ENCODE data around the gene MRPS12.
"Not testable (repeated sequence)": the region's sequence is repeated elsewhere in the genome, so short reads cannot be mapped to it uniquely, and the experiment has no call there.

MRPS12 gene

DNA sequence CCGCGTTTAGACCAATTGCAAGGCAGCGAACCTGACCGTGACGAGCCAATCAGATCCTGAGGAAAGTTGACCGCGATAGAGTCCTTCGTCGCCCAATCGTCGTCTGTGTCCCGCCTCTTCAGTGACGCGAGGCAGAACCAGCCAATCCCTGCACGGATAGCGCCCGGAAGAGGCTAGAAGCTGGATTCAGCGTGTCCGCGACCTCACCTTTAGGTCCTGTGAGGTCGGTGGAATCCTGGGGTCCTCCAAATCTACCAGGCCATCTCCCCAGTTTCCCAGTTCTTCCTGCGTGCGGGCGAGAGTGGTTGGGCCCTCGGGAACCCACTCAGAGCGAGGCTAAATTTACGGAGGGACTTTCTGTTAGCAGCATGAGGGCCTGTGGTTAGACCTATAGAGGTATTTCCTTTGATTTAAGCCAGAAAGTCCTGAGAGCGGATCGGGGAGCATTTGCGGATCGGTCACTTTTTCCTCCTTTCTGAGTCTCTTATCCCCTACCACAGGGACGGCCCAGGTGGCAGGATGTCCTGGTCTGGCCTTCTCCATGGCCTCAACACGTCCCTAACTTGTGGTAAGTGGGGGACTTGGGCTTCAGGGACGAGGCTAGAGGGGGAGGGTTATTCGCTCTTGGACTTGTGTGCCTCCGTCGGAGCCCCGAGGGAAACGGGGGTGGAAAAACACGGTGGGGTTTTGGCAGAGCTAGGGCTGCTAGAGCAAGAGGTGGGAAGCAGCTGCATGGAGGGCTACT lies at the start of gene MRPS12:
Gene MRPS12, plus strand, starts transcription at position 169 of the 745 bp plus-strand sequence. Its CDS starts 351 bp downstream, at position 520.
- peak; percentile 100 for DNase-seq (ENCODE audit: low spot score)

DNA sequence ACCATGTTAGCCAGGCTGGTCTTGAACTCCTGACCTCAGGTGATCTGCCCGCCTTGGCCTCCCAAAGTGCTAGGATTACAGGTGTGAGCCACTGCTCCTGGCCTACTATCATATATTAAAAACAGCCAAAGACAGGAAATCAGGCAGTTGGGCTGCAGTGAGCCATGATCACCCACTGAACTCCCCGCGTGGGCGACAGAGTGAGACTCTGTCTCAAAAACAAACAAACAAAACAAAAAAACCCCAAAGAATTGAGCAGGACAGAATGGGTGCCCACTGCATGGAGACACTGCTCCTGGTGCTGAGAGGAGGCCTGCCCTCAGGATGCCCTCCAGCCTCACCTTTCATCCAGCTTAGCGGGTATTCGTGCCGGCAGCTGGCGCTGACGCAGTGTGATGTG lies 47.5 kb upstream of the MRPS12 start:
- no peak for DNase-seq (ENCODE audit: low spot score)

DNA sequence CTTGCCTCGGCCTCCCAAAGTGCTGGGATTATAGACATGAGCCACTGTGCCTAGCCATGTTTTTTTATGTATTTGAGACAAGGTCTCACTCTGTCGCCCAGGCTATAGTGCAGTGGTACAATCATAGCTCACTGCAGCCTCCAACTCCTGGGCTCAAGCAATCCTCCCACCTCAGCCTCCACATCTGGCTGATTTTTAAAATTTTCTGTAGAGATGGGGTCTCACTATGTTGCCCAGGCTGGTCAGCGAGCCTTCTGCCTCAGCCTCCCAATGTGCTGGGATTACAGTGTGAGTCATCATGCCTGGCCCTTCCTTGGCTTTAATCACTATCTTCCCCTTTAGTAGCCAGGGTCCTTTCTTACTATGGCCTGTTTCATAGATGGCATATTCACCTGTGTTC lies 46.1 kb upstream of the MRPS12 start:
- DNase-seq (ENCODE audit: low spot score), result not testable (repeated sequence)

DNA sequence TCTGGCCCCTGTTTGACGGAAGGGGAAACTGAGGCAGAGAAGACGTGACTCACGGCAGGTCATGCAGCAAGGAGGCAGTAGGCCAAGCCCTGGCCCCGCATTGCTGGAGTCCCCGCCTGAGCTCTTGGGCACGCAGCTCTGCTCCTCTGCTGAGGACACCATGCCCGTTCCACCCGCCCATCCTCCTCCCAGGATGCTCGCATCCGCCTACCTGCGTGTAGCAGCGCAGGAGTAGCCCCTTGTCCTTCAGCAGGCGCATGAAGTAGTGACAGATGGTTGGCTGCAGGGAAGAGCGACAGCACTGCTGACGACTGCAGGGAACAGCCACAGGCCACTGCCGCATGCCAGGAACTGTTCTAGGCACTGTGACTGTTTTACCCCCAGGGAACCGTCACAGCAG lies 41.9 kb upstream of the MRPS12 start:
- no peak for DNase-seq (ENCODE audit: low spot score)

DNA sequence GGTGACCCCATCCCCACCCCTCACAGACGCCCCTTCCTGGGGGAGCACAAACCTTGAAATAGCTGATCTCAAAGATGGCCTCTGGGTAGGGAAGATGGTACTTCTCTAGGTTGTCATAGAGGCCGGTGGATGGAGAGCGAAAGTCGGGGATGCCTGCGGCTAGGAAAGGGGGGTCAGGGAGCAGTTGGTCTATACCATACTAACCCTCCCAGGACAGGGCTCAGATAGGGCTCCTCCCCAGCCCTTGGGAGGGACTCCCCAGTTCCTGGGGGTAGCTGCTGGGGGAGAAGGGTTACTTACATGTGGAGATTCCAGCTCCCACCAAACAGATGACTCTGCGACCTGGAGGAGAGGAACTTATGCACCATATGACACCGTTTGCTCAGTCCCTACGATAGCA lies 40.9 kb upstream of the MRPS12 start:
- DNase-seq (ENCODE audit: low spot score), result no peak

DNA sequence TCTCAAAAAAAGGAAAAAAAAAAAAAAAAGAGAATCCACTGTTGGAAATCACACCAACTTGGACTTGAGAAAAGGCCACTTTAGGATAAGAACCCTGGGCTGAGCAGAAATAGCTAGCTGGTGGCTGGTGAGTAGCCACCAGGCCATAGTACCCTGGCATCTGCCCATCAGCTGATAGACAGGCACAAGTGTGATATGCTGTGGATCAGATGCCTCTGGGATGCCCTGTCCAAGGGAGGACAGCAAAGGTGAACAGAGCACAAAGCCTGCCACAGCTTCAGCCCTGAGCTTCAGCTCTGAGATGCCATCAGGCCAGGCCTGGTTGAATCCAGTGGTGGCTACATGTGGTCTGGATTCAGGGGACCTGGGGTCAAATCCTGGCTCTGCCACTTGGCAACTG lies 40.1 kb upstream of the MRPS12 start:
- DNase-seq (ENCODE audit: low spot score), result no peak

DNA sequence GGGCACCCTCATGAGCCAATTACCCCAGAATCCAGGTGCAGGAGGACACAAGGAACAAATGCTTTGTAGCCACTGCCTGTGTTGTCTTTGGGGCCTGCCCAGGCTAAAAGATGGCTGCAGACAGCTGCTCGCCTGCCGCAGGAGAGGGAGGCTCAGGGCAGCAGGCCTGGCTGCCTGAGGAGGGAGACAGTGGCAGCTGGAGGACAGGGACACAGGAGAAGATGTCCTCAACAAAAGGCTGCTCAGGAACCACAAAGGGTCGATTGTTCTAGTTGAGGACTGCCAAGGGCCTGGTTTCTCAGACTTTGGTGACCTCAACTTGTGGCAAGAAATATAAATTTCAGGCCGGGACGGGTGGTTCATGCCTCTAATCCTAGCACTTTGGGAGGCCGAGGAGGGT lies 39.0 kb upstream of the MRPS12 start:
- DNase-seq (ENCODE audit: low spot score), result no peak

DNA sequence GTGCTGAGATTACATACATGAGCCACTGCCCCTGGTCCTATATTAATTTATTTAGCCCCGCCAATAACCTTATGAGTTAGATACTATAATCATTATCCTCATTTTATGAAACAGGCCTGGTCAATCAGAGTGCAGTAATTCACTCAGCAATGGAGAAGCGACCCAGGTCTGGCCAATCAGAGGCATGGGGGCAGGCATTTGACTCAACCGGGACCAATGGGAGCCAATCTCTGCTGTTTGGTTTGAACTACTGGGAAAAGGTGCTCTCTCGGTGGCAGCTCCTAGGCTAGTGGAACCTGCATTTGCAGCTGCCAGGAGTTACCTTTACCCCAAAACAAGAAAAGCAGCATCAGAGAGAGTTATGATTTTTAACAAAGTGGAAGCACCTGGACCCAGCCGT lies 37.9 kb upstream of the MRPS12 start:
- no peak for DNase-seq (ENCODE audit: low spot score)

DNA sequence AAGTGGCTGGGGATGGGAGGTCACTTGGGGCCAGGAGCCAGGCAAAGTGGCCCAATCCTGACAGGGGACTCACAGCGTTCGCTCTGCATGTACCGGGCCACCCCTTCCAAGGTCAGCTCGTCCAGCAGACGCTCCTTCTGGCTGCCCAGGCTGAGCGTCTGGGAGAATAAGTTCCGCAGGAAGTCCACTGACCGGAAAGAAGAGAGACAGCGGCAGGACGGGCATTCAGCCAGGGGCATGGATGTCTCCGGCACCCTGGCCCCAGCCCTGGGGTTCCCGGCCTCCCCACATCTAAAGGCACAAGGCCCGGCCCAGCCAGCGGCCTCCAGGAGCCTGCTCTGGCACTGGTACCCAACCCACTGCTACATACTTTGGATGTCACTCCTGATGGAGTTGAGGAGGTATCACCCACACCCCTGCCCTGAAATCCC lies 37.4 kb upstream of the MRPS12 start:
- DNase-seq (ENCODE audit: low spot score), result no peak

DNA sequence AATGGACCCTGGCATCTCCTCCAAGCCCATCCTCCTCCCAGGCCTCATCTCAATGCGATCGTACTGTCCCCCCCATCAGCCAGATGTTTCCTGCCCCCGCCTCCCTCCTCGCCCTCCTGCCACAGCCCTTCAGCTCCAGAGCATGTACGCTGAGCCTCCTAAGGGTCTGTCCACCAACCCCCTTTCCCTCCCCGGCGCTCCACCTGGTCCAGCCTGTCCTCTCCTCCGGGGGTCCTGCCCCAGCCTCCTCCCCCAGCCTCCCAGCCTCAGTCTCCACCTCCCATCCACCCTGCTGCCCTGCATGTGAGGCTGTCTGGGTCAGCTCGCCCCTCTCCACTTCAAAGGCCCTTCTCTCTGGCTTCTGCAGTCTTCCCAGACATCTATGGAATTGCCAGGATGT lies 35.8 kb upstream of the MRPS12 start:
- DNase-seq (ENCODE audit: low spot score), result no peak

DNA sequence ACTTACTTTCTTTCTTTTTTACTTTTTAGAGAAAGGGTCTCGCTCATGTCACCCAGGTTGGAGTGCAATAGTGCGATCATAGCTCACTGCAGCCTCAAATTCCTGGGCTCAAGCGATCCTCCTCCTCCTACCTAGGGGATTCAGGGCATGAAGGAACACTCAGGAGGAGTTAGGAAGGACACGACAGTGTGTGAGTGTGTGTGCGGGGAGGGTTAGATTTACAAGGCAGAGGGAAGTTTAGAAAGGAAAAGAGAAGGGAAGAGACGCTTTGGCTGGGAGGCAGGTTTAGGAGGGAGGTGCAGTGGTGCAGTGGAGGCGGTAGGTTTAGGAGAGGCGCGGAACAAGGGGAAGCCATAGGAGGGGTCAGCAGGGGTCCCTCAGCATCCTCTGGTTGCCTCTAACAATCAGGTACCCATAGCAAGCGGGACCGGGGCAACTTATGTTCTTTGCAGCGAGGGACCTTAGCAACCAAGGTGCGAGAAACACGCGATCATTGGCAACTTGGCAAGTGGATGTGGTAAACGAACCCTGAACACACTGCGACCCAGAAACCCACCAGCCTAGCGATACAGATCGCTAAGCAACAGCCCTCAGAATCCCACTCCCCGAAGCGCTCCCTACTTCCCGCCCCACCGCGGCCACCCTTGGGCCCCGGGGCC lies 31.8 kb upstream of the MRPS12 start:
- DNase-seq (ENCODE audit: low spot score), result peak; percentile 39

DNA sequence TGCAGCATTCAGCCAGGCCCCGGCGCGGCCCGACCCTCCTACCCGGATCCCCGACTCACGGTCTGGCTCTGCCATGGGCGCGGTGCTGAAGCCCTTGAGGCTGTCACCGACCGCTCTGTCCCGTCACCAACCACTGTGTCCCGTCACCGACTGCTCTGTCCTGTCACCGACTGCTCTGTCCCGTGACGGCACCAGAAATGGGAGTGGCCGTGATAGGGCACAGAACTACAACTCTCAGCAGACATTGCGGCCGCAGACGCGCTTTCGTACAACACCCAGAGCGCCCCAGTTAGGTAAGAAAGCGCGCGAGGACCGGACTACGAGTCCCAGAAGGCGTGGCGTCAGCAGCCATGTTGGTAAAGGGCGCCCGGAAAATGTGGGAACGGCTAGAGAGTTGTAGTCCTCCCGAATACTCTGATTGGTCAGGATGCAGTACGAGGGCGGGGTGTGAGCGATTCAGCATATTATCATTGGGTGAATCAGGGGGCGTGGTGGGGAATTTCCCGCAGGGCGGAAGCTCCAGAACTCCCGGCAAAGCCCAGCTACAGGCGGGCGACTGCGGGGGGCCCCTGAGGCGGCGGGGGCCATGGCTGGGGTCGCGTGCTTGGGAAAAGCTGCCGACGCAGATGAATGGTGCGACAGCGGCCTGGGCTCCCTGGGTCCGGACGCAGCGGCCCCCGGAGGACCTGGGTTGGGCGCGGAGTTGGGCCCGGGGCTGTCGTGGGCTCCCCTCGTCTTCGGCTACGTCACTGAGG lies 31.1 kb upstream of the MRPS12 start, which contains the start of the genes NFKBIB and SIRT2:
Gene NFKBIB, plus strand, starts transcription at position 523 of the 755 bp plus-strand sequence. Its CDS starts 64 bp downstream, at position 587.
Gene SIRT2, minus strand, starts transcription at position 172 of the 755 bp plus-strand sequence. Its CDS starts 97 bp downstream, at position 75.
- DNase-seq (ENCODE audit: low spot score), result peak; percentile 99

DNA sequence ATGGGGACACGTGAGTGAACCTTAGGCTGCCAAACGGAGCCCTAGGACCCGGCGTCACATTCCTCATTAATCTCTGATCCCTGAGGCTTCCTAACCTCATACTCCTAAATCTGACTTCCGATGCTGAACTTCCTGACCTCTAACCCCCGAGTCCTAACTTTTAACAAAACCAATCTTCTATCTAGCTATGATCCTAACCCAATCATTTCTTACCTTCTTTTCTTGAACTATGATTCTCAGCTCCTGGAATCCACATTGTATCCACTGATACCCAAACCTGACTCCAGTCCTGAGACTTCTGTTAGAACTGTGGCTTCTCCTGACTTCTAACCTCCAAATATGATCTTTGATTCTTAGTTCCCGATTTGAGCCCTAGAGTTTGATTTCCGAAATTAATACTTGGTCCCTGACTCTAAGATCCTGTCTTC lies 30.5 kb upstream of the MRPS12 start:
- no peak for DNase-seq (ENCODE audit: low spot score)

DNA sequence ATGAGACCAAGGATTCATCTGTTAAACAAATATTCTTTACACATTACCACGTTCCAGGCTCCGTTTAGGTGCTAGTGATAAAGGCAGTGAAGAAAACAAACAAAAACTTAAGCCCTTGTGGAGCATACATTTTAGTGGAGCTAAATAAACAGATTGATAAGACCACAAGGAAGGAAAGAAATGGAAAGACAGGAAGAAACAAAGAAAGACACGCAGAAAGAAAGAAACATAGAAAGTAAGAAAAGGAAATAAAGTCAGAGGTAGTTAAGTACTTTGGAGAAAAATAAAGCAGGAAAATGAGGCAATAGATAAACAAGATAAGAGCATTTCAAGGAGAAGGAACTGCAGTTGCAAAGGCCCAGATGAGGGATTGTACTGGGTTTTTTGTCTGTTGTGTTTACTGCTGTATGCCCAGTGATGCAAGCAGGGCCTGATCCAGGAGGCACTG lies 30.0 kb upstream of the MRPS12 start:
- no peak for DNase-seq (ENCODE audit: low spot score)

DNA sequence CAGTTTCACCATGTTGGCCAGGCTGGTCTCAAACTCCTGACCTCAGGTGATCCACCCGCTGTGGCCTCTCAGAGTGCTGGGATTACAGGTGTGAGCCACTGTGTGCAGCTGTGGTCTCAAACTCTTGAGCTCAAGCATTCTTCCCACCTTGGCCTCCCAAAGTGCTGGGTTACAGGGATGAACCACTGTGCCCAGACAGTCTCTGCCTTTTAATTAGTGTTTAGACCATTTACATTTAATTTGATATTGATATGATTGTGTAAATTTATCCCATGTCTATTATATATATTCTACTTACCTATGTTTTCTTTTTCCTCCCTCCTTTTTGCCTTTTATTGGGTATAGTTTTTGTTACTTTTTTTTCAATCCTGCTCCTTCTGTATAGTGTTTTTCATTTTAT lies 29.1 kb upstream of the MRPS12 start:
- DNase-seq (ENCODE audit: low spot score), result no peak

DNA sequence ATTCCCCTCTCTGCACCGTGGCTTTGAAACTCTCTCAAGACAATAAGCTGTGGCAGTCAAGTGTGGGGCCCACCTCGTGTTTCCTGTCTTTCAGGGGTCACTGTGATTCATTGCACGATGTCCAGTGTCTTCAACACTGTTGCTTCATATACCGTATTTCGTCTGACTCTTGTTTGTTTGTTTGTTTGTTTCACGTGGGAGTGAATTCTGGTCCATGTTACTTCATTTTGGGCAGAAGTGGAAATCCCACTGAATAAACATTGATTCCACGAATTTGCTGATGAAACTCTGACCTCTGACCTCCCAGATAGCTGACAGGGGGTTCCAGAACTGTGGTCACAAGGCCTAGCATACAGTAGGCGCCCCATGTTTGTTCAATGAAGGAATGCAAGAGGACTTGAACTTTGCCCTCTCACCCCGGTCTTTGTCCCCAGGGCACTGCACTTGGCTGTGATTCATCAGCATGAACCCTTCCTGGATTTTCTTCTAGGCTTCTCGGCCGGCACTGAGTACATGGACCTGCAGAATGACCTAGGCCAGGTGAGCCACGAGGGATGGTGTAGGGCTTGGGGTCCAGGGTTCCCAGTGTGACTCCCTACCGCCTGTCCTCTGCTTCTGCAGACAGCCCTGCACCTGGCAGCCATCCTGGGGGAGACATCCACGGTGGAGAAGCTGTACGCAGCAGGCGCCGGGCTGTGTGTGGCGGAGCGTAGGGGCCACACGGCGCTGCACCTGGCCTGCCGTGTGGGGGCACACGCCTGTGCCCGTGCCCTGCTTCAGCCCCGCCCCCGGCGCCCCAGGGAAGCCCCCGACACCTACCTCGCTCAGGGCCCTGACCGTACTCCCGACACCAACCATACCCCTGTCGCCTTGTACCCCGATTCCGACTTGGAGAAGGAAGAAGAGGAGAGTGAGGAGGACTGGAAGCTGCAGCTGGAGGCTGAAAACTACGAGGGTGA lies 25.9 kb upstream of the MRPS12 start:
- no peak for DNase-seq (ENCODE audit: low spot score)

DNA sequence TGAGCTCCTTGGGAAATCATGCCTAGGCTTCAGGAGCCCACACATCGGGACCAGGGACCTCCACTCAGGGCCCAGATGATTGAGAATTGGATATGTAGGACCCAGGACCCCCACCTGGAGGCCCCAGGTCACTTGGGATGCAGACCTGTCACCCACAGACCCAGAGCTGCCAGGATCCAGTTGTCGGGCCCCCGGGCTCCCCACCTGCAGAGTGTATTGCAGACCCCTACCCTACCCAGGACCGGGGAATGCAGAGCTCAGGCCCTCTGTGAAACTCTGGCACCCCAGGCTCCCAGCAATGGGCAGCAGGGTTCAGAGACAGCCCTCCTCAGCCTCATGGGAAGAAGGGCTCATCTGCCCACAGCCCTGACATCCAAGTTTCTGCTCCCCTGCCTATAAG lies 25.1 kb upstream of the MRPS12 start:
- DNase-seq (ENCODE audit: low spot score), result no peak

DNA sequence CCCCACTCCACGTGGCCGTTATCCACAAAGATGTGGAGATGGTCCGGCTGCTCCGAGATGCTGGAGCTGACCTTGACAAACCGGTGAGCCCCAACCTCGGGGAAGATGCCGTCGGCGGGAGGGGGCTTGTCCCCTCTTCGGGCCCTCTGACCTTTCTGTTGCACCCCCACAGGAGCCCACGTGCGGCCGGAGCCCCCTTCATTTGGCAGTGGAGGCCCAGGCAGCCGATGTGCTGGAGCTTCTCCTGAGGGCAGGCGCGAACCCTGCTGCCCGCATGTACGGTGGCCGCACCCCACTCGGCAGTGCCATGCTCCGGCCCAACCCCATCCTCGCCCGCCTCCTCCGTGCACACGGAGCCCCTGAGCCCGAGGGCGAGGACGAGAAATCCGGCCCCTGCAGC lies 23.5 kb upstream of the MRPS12 start:
- DNase-seq (ENCODE audit: low spot score), result no peak

DNA sequence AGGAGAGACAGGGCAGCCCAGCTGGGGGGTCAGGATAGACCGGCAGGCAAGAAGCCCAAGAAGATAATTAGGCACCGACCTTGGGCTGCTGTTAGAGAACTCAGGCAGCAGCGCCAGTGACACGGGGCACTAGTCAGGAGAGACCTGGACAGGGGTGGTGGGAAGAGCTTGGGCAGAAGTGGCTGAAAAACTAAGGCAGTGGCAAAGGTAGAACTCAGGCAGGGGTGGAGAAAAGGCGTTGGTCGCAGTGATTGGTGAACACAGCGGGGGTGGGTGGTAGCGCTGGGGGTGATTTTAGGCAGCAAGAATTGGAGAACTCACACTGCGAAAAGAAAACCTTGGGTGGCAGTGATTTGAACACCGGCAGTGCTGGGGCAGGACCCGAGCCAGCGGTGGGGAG lies 23.1 kb upstream of the MRPS12 start:
- DNase-seq (ENCODE audit: low spot score), result no peak

DNA sequence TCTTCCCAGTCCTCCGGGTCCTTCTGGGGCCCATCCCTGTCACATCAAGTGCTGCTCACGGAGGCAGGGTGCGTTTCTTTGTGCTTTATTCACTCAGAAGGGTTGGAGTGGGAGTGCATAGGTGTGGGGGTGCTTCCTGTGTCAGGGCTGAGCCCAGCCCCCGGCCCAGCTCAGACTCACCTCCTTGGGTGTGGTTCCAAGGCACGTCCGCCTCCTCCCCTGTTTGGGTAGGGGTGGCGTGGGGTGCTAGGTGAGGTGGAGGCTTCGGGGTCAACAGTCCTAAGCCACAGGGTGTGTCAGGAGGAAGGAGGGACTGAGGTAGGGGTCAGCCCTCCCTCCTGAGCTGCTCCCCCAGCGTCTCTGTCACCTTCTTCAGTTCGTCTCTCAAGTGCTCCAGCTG lies 21.8 kb upstream of the MRPS12 start:
- DNase-seq (ENCODE audit: low spot score), result no peak

DNA sequence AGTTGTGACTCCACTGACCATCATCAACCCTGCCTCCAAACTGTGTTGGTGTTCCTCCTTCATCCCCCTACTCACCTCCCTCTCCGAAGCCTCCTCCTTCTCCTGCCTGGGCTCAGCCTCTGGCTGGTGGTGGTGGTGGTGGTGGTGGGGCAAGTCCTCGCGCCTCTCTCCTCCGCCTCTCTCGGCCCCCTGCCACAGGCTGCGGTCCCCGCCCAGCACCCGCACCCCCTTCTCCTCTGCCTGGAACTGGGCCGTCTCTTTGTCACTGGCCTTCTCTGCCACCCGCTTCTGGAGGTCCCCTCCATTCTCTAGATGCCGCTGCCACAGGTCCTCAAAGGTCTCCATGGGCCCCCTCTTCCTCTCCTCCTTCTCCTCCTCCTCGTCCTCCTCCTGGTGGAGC lies 20.3 kb upstream of the MRPS12 start:
- DNase-seq (ENCODE audit: low spot score), result no peak

Measured in hepatic stellate cell (primary cell).